Endothelial cell of umbilical vein (primary cell): ENCODE measurements around the gene BHLHE41. TPM values are rescaled to one million over a fixed set of nuclear protein-coding genes. Genes with fewer than 3 reads are reported as not detected.

Experiments
- BruUV-seq: library from RNA; stranded (reverse); fragments of 400-500 nt; replicated peaks from 2 replicates; lab custom pipeline; 2021; lab: Mats Ljungman, UMichigan
- CTCF ChIA-PET: fragments of 300-600, 350-600 bp; sonication (Branson Sonifier 250); formaldehyde crosslinking; loops from one replicate; lab custom pipeline; 2021; ENCODE audit warnings: antibody characterized with exemption, inconsistent platforms; lab: Charles Lee
- POLR2A ChIA-PET: fragments of 300-600, 350-600 bp; sonication (Branson Sonifier 250); formaldehyde crosslinking; loops from one replicate; lab custom pipeline; 2021; ENCODE audit warnings: antibody characterized with exemption, inconsistent platforms; lab: Charles Lee
- DNase-seq: peaks from one replicate; pipeline ENCODE4 v3.0.0-alpha.2; 2011; ENCODE audit warnings: low read depth, low spot score
- FAIRE-seq: peaks from 2 replicates; lab custom pipeline; 2011; peaks lifted over from hg19 to GRCh38; lab: Jason Lieb, UNC
- H2AFZ ChIP-seq: 2 replicates; pipeline ENCODE4 v1.6.0; 2012; ENCODE audit warnings: low read depth, low read length, control low read depth, inconsistent platforms
- H3K27ac ChIP-seq: 2 replicates; pipeline ENCODE4 v1.5.1; 2011; ENCODE audit warnings: low read depth, mild to moderate bottlenecking, control low read depth, low read length, moderate library complexity; ENCODE audit not compliant: insufficient read depth
- H3K27me3 ChIP-seq, 2 experiments: 2 replicates each; pipeline versions ENCODE4 v1.6.0 to v1.6.1; 2011; ENCODE audit warnings: low read length in 2 of 2, mixed read lengths in 1 of 2; ENCODE audit not compliant: control insufficient read depth in 2 of 2, insufficient read depth in 2 of 2
- H3K36me3 ChIP-seq, 2 experiments: 2 replicates in 1 of 2; 3 replicates in 1 of 2; pipeline ENCODE4 v1.5.1; 2011; ENCODE audit warnings: low read length in 2 of 2, mild to moderate bottlenecking in 1 of 2, moderate library complexity in 1 of 2; ENCODE audit not compliant: control insufficient read depth in 2 of 2, insufficient read depth in 2 of 2; ENCODE audit errors: extremely low read depth in 1 of 2
- H3K4me1 ChIP-seq: 3 replicates; pipeline ENCODE4 v1.5.1; 2011; ENCODE audit warnings: mild to moderate bottlenecking, low read length; ENCODE audit not compliant: control insufficient read depth, insufficient read depth; ENCODE audit errors: extremely low read depth
- H3K4me2 ChIP-seq: 2 replicates; pipeline ENCODE4 v1.6.1; 2011; ENCODE audit warnings: low read length, control low read depth, mixed read lengths; ENCODE audit not compliant: insufficient read depth
- H3K4me3 ChIP-seq, 3 experiments: fragments of 200-600 bp in 1 of 3; sonication (generic), shearing (Covaris generic) in 1 of 3; replicated peaks in 1 of 3; 2 replicates each; pipeline ENCODE4 v1.5.1; 2011 to 2016; ENCODE audit warnings: control low read depth in 3 of 3, low read length in 3 of 3, mild to moderate bottlenecking in 2 of 3, inconsistent platforms in 1 of 3, low read depth in 1 of 3, moderate library complexity in 1 of 3; ENCODE audit not compliant: insufficient read depth in 1 of 3
- H3K79me2 ChIP-seq: 2 replicates; pipeline ENCODE4 v1.6.0; 2012; ENCODE audit warnings: low read length, inconsistent platforms; ENCODE audit not compliant: control insufficient read depth, insufficient read depth
- H3K9ac ChIP-seq: replicated peaks from 2 replicates; pipeline ENCODE3; 2011; ENCODE audit warnings: low read length, control low read depth; ENCODE audit not compliant: insufficient read depth; ENCODE audit errors: extremely low read depth
- H3K9me1 ChIP-seq: replicated peaks from 3 replicates; pipeline ENCODE4 v1.6.0; 2011; ENCODE audit warnings: mild to moderate bottlenecking, low read length; ENCODE audit not compliant: control insufficient read depth, insufficient read depth; ENCODE audit errors: extremely low read depth
- H3K9me3 ChIP-seq: replicated peaks from 2 replicates; pipeline ENCODE4 v1.5.1; 2012; ENCODE audit warnings: low read length, inconsistent platforms; ENCODE audit not compliant: control insufficient read depth, insufficient read depth
- H4K20me1 ChIP-seq: replicated peaks from 2 replicates; pipeline ENCODE3; 2011; ENCODE audit warnings: mild to moderate bottlenecking, low read length; ENCODE audit not compliant: control insufficient read depth, insufficient read depth; ENCODE audit errors: extremely low read depth
- GATA2 ChIP-seq: IDR thresholded peaks from 2 replicates; pipeline ENCODE4 v1.7.0; 2011; ENCODE audit warnings: low read depth, mild to moderate bottlenecking, moderate library complexity, mixed read lengths, low read length; ENCODE audit not compliant: insufficient read length, insufficient read depth
- JUN ChIP-seq: IDR thresholded peaks from 2 replicates; pipeline ENCODE4 v1.6.1; 2011; ENCODE audit warnings: borderline replicate concordance, low read depth; ENCODE audit not compliant: insufficient read length, insufficient read depth
- POLR2AphosphoS5 ChIP-seq: IDR thresholded peaks from 2 replicates; pipeline ENCODE4 v1.6.1; 2012; ENCODE audit warnings: low read depth, mild to moderate bottlenecking, control low read depth, low read length, moderate library complexity; ENCODE audit not compliant: insufficient read depth
- dilution Hi-C: fragments of 300-500 bp; cut with MboI; formaldehyde crosslinking; loops from one replicate; pipeline ENCODE4 v1.15.0; 2019; ENCODE audit warnings: low sequenced_read_pairs; ENCODE audit not compliant: extremely low pct_ligation_motif_present
- intact Hi-C: fragments of 100-400 bp; cut with micrococcal nuclease; formaldehyde crosslinking; loops from one replicate; pipeline ENCODE4 v1.10.0; 2022
- polyA plus RNA-seq, 4 experiments: library from polyadenylated mRNA; depleted of rRNA in 3 of 4; stranded (reverse) in 3 of 4; unstranded in 1 of 4; fragments of >200 nt; gene quantifications; 2 replicates each; pipeline versions ENCODE4 v1.2.1 to v1.2.3, GENCODE V29; 2011 to 2012; ENCODE audit warnings: missing spikeins in 1 of 4
- total RNA-seq: library from RNA; stranded (reverse); gene quantifications from 2 replicates; pipeline ENCODE4 v1.2.3, GENCODE V29; 2021
- TF ChIP-seq, protein P1 (sequence below): IDR thresholded peaks from 2 replicates; pipeline ENCODE4 v1.6.1; 2011; ENCODE audit not compliant: insufficient read depth, insufficient read length

The BHLHE41 gene
- total and polyA plus RNA-seq, 2 donors (not counting 3 experiments of a cell fraction or from before 2014, with no cell fraction given): 0.12 to 0.24 TPM

DNA sequence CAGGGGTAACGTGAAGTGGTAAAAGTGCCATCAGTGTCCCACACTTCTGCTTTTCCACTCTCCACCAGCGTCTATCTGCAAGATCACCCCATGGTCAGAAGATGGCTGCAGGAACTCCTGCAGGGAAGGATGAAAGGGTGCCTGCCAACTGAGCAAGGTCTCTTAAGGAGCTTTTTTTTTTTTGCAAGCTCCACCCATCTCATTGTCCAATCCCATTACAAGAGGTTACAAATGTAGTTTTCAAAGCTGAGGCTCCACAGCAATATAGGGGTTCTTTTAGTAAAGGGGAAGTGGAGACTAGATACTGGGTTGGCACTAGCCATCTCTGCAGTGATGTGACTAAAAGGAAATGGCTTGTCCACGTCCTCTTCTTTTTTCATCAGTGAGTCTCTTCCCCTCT, 5.9 kb upstream of the BHLHE41 start:
- Histone ChIP-seq H3K4me2 (no peak overlapping the region), H3K9me3 (no peaks in the 10 kb centered on the region), H3K4me1 (no peaks in the 10 kb centered on the region), H3K9me1 (no peaks in the 10 kb centered on the region), H2AFZ (no peak overlapping the region), H3K4me3 (no peak overlapping the region), H4K20me1 (no peaks in the 10 kb centered on the region), H3K9ac (no peak overlapping the region), H3K27me3 (peaks cover 27 to 46% of the 10 kb centered on the region in 2 experiments), H3K79me2 (no peaks in the 10 kb centered on the region), H3K36me3 (no peaks in the 10 kb centered on the region), H3K27ac (no peak overlapping the region)
- no peak for DNase-seq
- BruUV-seq: no TSS peak
- TF ChIP-seq JUN (no peak), GATA2 (no peak), POLR2AphosphoS5 (no peak)
- TF ChIP-seq, protein P1, sequence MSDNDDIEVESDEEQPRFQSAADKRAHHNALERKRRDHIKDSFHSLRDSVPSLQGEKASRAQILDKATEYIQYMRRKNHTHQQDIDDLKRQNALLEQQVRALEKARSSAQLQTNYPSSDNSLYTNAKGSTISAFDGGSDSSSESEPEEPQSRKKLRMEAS: no peak
- dilution Hi-C loops (no loop called here), intact Hi-C loops (no loop called here)
- ChIA-PET POLR2A (no interaction called here), CTCF (interaction anchor here (1.6 kb wide), 1 partner anchor 12 kb away, joined by 5 read pairs; no protein-coding TSS in a partner anchor)
- no peak for FAIRE-seq

DNA sequence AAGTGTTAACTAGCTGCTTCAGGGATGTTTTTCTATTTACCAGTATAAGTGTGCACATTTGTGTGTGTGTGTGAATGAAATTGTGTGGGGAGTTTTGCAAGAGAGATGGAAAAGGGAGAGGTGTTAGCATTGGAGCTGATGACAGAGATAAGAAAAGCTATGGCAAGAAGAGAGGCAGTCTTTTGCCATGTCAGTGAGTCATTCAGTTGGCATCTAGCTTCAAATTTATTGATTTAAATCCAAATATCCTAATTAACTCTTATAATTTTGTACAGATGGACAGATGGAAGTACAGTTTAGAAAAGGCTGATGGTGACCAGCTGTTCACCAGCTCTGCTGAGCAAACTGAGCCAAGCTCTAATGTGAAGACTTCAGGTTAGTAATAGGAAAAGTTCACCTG, 3.3 kb upstream of the BHLHE41 start:
- no TSS peak for BruUV-seq
- Histone ChIP-seq H3K4me2 (no peak overlapping the region), H3K27ac (no peak overlapping the region), H4K20me1 (no peaks in the 10 kb centered on the region), H3K36me3 (no peaks in the 10 kb centered on the region), H3K4me3 (no peak overlapping the region), H3K4me1 (peaks cover 15% of the 10 kb centered on the region), H3K27me3 (peaks cover 41 to 63% of the 10 kb centered on the region in 2 experiments), H2AFZ (no peak overlapping the region), H3K9me3 (no peaks in the 10 kb centered on the region), H3K9ac (no peak overlapping the region), H3K9me1 (no peaks in the 10 kb centered on the region), H3K79me2 (no peaks in the 10 kb centered on the region)
- POLR2A ChIA-PET: interaction anchor here (0.8 kb wide), 1 partner anchor 17 kb away, joined by 3 read pairs; no protein-coding TSS in a partner anchor
- dilution Hi-C loops (no loop called here), intact Hi-C loops (loop anchor here (10.0 kb wide), 1 partner anchor 397 kb away; no protein-coding TSS in a partner anchor)
- FAIRE-seq: no peak
- no peak for DNase-seq
- CTCF ChIA-PET: interaction anchor here (0.8 to 2.2 kb wide), 5 partner anchors 9 to 573 kb away, joined by 3 to 12 read pairs (median 4); no protein-coding TSS in a partner anchor
- TF ChIP-seq GATA2 (peak; percentile 50), POLR2AphosphoS5 (no peak)
